ENCODE measurements around the gene SGF29.
"Not testable (repeated sequence)": the region's sequence is repeated elsewhere in the genome, so short reads cannot be mapped to it uniquely, and the experiment has no call there.

SGF29 gene

GRCh38 chr16:28596115-28596630 lies 42.5 kb downstream of the SGF29 start:
- Histone ChIP-seq H3K9ac (ENCODE audit: low read depth in 1 of 2, low read length in 2 of 2) (peak overlapping the region in 1 of 2 donors; percentile 58), H3K9me3 (ENCODE audit: control insufficient read depth in 2 of 2, low read length in 2 of 2) (no peaks in the 10 kb centered on the region), H3K27me3 (ENCODE audit: control insufficient read depth in 2 of 2, insufficient read depth in 2 of 2, low read length in 2 of 2) (no peaks in the 10 kb centered on the region), H3K4me3 (ENCODE audit: low read length in 2 of 2) (peak overlapping the region; percentile 20 to 51), H3K4me1 (ENCODE audit: control insufficient read depth in 2 of 2, insufficient read depth in 2 of 2, low read length in 2 of 2) (peaks cover 12 to 20% of the 10 kb centered on the region in 2 donors), H3K27ac (ENCODE audit: low read depth in 2 of 2, low read length in 2 of 2) (peak overlapping the region; percentile 60 to 70), H3K36me3 (ENCODE audit: control insufficient read depth in 2 of 2, insufficient read depth in 2 of 2, low read length in 2 of 2) (peaks cover 8 to 12% of the 10 kb centered on the region in 2 donors)

DNA sequence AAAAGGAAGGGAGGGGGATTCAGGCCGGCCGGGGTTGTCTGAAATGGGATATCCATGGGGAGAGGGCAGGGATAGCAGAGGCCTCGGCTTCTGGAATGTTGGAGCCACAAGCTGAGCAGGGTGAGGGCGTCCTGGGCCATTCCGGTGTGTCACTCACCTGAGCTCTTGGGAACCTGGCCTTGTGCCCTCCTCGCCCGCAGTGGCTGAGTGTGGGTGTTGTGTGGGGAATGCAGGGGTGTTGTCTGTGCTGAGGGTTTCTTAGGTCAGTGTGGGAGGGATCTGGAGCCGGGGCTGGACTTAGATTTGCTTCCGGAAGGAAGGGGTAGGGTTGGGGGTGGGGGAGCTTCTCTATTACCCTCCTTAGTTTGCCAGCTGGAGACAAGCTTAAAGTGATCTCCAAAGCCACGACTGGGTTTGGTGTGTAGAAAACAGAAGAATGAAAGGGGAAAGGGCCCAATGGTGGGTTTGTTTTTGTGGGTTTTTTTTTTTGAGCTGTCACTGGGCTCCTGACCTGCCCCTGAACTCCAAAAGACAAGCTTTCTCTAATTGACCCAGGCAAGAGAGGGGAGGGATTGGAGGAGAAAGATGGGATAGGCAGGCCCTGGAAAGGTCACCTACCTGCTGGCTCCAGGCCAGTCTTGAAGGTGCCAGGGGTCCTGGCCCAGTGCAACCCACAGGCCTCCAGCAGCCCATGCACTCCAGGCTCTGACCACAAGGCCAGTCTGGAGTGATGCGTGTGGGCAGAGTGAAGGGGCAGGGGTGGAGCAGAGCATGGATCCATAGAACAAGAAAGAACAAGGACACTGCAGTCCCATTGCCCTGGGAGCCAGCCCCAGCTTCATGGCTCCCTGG lies 43.3 kb downstream of the SGF29 start, which contains the start of gene SULT1A2:
SULT1A2 (minus strand) TSS at position 211 of the 852 bp plus-strand sequence. CDS start 1,120 bp downstream, outside the sequence.
- no peaks in the 10 kb centered on the region for H3K9me3 ChIP-seq (ENCODE audit: control insufficient read depth in 2 of 2, low read length in 2 of 2)
- no peaks in the 10 kb centered on the region for H3K27me3 ChIP-seq (ENCODE audit: control insufficient read depth in 2 of 2, insufficient read depth in 2 of 2, low read length in 2 of 2)
- H3K36me3 ChIP-seq (ENCODE audit: control insufficient read depth in 2 of 2, insufficient read depth in 2 of 2, low read length in 2 of 2) = peaks cover 1 to 6% of the 10 kb centered on the region in 2 donors
- H3K4me3 ChIP-seq (ENCODE audit: low read length in 2 of 2) = peak within 1 kb of the TSS; percentile 20 to 51
- H3K27ac ChIP-seq (ENCODE audit: low read depth in 2 of 2, low read length in 2 of 2) = peak within 1 kb of the TSS; percentile 63 to 70
- peak within 1 kb of the TSS; percentile 24 to 58 for H3K9ac ChIP-seq (ENCODE audit: low read depth in 1 of 2, low read length in 2 of 2)
- H3K4me1 ChIP-seq (ENCODE audit: control insufficient read depth in 2 of 2, insufficient read depth in 2 of 2, low read length in 2 of 2) = peaks cover 12 to 20% of the 10 kb centered on the region in 2 donors

DNA sequence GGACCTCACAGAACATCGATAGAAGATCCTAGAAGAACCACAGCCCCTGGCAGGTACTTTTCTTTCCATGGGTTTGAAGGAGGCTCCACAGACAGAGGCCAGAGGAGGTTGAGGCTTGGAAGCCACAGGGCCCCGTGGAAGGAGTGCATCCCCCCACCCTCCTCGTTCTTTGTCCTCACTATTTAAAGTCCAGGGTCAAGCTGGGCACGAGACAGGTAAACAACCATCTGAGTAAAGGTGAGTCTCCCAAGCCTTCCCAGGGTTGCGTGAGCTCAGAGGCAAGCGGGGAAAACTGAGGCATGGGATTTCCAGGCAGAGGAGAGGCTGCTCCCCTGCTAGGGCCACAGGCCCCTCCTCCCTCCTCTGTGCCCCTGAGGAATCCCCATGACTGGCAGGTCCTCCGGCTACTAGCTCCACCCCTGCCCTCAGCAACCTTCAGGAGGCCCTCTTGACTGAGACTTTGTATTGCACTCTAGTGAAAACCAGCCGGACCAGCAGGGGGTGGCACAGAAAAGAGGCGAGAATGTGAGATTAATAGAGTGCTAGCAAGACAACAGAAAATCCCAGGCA lies 44.1 kb downstream of the SGF29 start:
- H3K27ac ChIP-seq (ENCODE audit: low read depth in 2 of 2, low read length in 2 of 2) = peak overlapping the region; percentile 63 to 70
- H3K27me3 ChIP-seq (ENCODE audit: control insufficient read depth in 2 of 2, insufficient read depth in 2 of 2, low read length in 2 of 2) = no peaks in the 10 kb centered on the region
- H3K4me1 ChIP-seq (ENCODE audit: control insufficient read depth in 2 of 2, insufficient read depth in 2 of 2, low read length in 2 of 2) = peaks cover 12 to 20% of the 10 kb centered on the region in 2 donors
- no peak overlapping the region for H3K4me3 ChIP-seq (ENCODE audit: low read length in 2 of 2)
- H3K9ac ChIP-seq (ENCODE audit: low read depth in 1 of 2, low read length in 2 of 2) = peak overlapping the region in 1 of 2 donors; percentile 31
- H3K9me3 ChIP-seq (ENCODE audit: control insufficient read depth in 2 of 2, low read length in 2 of 2) = no peaks in the 10 kb centered on the region
- H3K36me3 ChIP-seq (ENCODE audit: control insufficient read depth in 2 of 2, insufficient read depth in 2 of 2, low read length in 2 of 2) = peaks cover 0 to 6% of the 10 kb centered on the region in 2 donors

DNA sequence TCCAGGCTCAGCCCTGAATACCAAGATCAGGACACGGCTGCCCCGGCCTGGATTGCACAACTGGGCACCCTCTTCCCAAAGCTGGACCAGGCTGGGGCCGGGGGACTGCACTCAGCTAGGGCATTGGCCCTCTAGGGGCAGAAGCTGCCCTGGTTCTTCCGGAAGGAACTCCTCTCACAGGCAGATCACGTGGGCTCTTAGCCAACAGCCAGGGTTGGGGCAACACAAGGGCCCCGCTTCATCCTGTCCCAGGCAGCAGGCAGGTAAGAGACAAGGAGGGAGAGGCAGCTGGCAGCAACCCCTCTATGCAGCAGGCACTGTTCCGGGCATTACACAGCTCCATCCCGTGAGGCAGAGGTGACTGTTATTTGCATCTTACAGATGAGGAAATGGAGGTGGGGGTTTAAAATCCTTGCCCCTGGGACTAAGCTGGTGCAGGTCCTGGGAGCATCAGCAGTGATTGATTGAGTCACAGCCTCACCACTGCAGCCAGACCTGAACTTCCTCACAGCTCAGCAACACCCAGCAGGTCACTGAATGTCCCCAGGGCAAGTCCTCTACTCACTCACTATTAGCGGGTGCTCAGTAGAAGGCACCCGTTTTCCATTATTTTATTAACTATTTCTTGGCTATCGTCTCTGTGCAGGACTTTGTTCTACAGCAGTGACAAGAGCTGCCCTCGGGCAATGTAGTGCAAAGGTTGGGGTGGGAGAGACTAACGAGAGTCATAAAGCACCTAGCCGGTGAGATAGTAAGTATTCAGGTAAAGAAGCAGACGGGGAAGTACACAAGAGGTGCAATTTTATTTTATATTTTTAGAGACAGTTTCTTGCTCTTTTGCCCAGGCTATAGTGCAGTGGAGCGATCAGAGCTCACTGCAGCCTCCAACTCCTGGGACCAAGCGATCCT lies 45.9 kb downstream of the SGF29 start:
- peaks cover 12 to 20% of the 10 kb centered on the region in 2 donors for H3K4me1 ChIP-seq (ENCODE audit: control insufficient read depth in 2 of 2, insufficient read depth in 2 of 2, low read length in 2 of 2)
- not testable (repeated sequence) for H3K4me3 ChIP-seq (ENCODE audit: low read length in 2 of 2); H3K9ac ChIP-seq (ENCODE audit: low read depth in 1 of 2, low read length in 2 of 2); H3K36me3 ChIP-seq (ENCODE audit: control insufficient read depth in 2 of 2, insufficient read depth in 2 of 2, low read length in 2 of 2); H3K9me3 ChIP-seq (ENCODE audit: control insufficient read depth in 2 of 2, low read length in 2 of 2); H3K27me3 ChIP-seq (ENCODE audit: control insufficient read depth in 2 of 2, insufficient read depth in 2 of 2, low read length in 2 of 2); H3K27ac ChIP-seq (ENCODE audit: low read depth in 2 of 2, low read length in 2 of 2)

GRCh38 chr16:28600965-28601364 lies 47.2 kb downstream of the SGF29 start:
- H3K27me3 ChIP-seq (ENCODE audit: control insufficient read depth in 2 of 2, insufficient read depth in 2 of 2, low read length in 2 of 2); H3K9ac ChIP-seq (ENCODE audit: low read depth in 1 of 2, low read length in 2 of 2); H3K4me3 ChIP-seq (ENCODE audit: low read length in 2 of 2); H3K27ac ChIP-seq (ENCODE audit: low read depth in 2 of 2, low read length in 2 of 2); H3K36me3 ChIP-seq (ENCODE audit: control insufficient read depth in 2 of 2, insufficient read depth in 2 of 2, low read length in 2 of 2); H3K9me3 ChIP-seq (ENCODE audit: control insufficient read depth in 2 of 2, low read length in 2 of 2): not testable (repeated sequence)
- H3K4me1 ChIP-seq (ENCODE audit: control insufficient read depth in 2 of 2, insufficient read depth in 2 of 2, low read length in 2 of 2) = peaks cover 12 to 20% of the 10 kb centered on the region in 2 donors

DNA sequence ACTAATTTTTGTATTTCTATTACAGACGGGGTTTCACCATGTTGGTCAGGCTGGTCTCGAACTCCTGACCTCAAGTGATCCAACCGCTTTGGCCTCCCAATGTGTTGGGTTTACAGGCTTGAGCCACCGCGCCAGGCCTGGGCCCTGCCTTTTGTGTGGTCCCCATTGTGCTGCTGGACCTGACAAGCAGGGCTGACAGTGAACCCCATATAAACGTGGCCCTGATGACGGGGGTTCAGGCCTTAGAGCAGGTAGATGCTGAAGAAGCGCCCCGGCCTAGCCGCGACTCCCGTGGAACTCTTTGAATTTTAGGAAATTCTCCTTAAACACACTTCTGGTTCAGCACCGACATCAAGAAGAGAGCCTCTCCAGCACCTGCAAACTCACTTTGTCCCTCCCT lies 47.9 kb downstream of the SGF29 start:
- H3K4me1 ChIP-seq (ENCODE audit: control insufficient read depth in 2 of 2, insufficient read depth in 2 of 2, low read length in 2 of 2) = peaks cover 7 to 14% of the 10 kb centered on the region in 2 donors
- H3K4me3 ChIP-seq (ENCODE audit: low read length in 2 of 2) = not testable (repeated sequence)

DNA sequence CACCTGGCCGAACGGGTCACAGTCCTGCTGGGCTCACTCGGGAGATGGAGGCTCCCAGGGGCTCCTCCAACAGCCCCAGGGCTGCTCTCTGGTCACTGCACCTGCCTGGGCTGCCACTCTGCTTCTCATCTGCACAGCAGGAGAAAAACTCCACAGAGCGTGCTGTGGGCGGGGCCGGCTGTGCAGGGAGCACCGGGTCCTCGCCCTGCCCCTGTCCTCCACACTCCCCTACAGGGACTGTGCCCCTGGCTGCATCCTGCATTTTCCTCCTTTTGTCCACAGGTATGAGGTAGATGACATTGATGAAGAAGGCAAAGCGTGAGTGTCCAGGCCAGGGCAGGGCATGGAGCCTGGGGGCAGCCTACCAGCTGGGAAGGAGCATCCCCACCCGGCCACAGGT lies 48.3 kb downstream of the SGF29 start:
- H3K36me3 ChIP-seq (ENCODE audit: control insufficient read depth in 2 of 2, insufficient read depth in 2 of 2, low read length in 2 of 2); H3K4me3 ChIP-seq (ENCODE audit: low read length in 2 of 2); H3K27ac ChIP-seq (ENCODE audit: low read depth in 2 of 2, low read length in 2 of 2); H3K9ac ChIP-seq (ENCODE audit: low read depth in 1 of 2, low read length in 2 of 2); H3K9me3 ChIP-seq (ENCODE audit: control insufficient read depth in 2 of 2, low read length in 2 of 2); H3K27me3 ChIP-seq (ENCODE audit: control insufficient read depth in 2 of 2, insufficient read depth in 2 of 2, low read length in 2 of 2): not testable (repeated sequence)
- peaks cover 7 to 11% of the 10 kb centered on the region in 2 donors for H3K4me1 ChIP-seq (ENCODE audit: control insufficient read depth in 2 of 2, insufficient read depth in 2 of 2, low read length in 2 of 2)

More for the DNA sequence above, 47.9 kb downstream of the SGF29 start:
- not testable (repeated sequence) for H3K36me3 ChIP-seq (ENCODE audit: control insufficient read depth in 2 of 2, insufficient read depth in 2 of 2, low read length in 2 of 2); H3K27me3 ChIP-seq (ENCODE audit: control insufficient read depth in 2 of 2, insufficient read depth in 2 of 2, low read length in 2 of 2); H3K9me3 ChIP-seq (ENCODE audit: control insufficient read depth in 2 of 2, low read length in 2 of 2); H3K27ac ChIP-seq (ENCODE audit: low read depth in 2 of 2, low read length in 2 of 2); H3K9ac ChIP-seq (ENCODE audit: low read depth in 1 of 2, low read length in 2 of 2)

DNA sequence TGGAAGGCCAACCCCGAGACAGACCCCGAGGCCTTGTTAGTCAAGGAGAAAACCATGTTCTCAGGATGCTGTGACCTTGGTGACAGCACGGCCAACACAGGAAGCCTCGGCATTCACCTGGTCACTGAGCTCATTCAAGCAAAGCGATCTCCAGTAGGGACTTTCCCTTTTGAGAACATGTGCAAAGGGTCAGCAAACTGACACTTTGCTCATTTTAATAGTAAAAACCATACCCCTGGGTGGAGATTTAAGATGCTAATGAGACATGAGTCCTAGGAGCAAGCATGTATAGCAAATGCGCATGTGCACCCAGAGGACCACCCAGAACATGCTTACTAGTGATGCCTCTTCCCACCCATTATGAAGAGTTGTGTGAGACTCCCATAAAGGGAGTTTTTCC lies 48.8 kb downstream of the SGF29 start:
- Histone ChIP-seq H3K27me3 (ENCODE audit: control insufficient read depth in 2 of 2, insufficient read depth in 2 of 2, low read length in 2 of 2) (no peaks in the 10 kb centered on the region), H3K9me3 (ENCODE audit: control insufficient read depth in 2 of 2, low read length in 2 of 2) (no peaks in the 10 kb centered on the region), H3K4me1 (ENCODE audit: control insufficient read depth in 2 of 2, insufficient read depth in 2 of 2, low read length in 2 of 2) (peaks cover 5 to 7% of the 10 kb centered on the region in 2 donors), H3K27ac (ENCODE audit: low read depth in 2 of 2, low read length in 2 of 2) (no peak overlapping the region), H3K36me3 (ENCODE audit: control insufficient read depth in 2 of 2, insufficient read depth in 2 of 2, low read length in 2 of 2) (no peaks in the 10 kb centered on the region), H3K4me3 (ENCODE audit: low read length in 2 of 2) (no peak overlapping the region), H3K9ac (ENCODE audit: low read depth in 1 of 2, low read length in 2 of 2) (no peak overlapping the region)

DNA sequence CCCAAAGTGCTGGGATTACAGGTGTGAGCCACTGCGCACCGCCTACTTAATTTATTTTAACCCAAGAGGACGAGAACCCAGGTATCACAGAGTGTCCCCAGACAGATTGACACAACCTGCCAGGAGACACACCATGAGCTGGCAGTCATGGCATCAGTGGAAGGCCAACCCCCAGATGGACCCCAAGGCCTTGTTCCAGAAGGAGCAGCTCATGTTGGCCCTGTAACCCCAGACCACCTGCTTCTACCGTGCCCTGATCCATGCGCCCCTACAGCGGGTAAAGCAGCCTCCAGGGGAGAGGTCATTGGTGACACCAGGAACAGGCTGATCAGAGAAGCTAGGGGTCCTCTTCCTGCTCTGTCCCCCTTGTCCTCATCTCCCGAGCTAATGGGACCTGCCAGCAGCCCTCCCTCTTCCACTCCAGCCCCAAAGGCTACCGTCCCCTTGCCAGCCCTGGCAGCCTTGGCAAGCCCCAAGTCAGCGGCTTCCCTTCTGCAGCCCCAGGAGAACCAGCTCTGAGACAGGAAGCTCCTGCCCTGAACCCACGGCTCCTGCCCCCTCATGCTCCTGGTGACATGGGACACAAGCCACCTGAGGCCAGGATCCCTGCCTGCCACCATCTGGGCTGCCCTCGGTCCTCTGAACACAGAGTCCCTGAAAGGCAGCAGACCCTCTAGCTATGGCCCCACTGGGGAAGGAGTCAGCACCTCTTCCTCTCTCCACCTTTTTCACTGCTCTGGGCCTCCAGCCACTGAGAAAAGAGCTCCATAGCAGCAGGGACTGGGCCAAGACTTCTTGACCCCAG lies 49.9 kb downstream of the SGF29 start:
- Histone ChIP-seq H3K9me3 (ENCODE audit: control insufficient read depth in 2 of 2, low read length in 2 of 2) (no peaks in the 10 kb centered on the region), H3K9ac (ENCODE audit: low read depth in 1 of 2, low read length in 2 of 2) (no peak overlapping the region), H3K4me3 (ENCODE audit: low read length in 2 of 2) (no peak overlapping the region), H3K27me3 (ENCODE audit: control insufficient read depth in 2 of 2, insufficient read depth in 2 of 2, low read length in 2 of 2) (no peaks in the 10 kb centered on the region), H3K36me3 (ENCODE audit: control insufficient read depth in 2 of 2, insufficient read depth in 2 of 2, low read length in 2 of 2) (no peaks in the 10 kb centered on the region), H3K27ac (ENCODE audit: low read depth in 2 of 2, low read length in 2 of 2) (no peak overlapping the region), H3K4me1 (ENCODE audit: control insufficient read depth in 2 of 2, insufficient read depth in 2 of 2, low read length in 2 of 2) (no peaks in the 10 kb centered on the region)

All from mucosa of rectum (tissue), 2 donors.